Neural cell (in vitro differentiated cells): ENCODE results near the gene GPRC5B. TPM values are rescaled to one million over a fixed set of nuclear protein-coding genes. Genes with fewer than 3 reads are reported as not detected.

Source experiments
- H2AFZ ChIP-seq: fragments of 200-600, 300-800 bp; sonication (generic), shearing (Covaris generic); 2 replicates; pipeline ENCODE4 v1.6.0; 2014; ENCODE audit warnings: low read depth, mild to moderate bottlenecking, antibody characterized with exemption, low read length, moderate library complexity
- H3F3A ChIP-seq: fragments of 200-600 bp; shearing (Covaris generic); 2 replicates; pipeline ENCODE4 v1.6.1; 2016; ENCODE audit warnings: mild to moderate bottlenecking, moderate library complexity, mixed read lengths, antibody characterized with exemption, low read length; ENCODE audit not compliant: insufficient read depth, poor library complexity, severe bottlenecking
- H3K27ac ChIP-seq: fragments of 200-600, 300-800 bp; sonication (generic), shearing (Covaris generic); 2 replicates; pipeline ENCODE4 v1.5.1; 2014; ENCODE audit warnings: mild to moderate bottlenecking, low read length, moderate library complexity
- H3K27me3 ChIP-seq: fragments of 300-800, 200-600 bp; sonication (generic), shearing (Covaris generic); 2 replicates; pipeline ENCODE4 v1.6.0; 2014; ENCODE audit warnings: mild to moderate bottlenecking, low read depth, low read length, moderate library complexity; ENCODE audit not compliant: insufficient read depth
- H3K36me3 ChIP-seq: fragments of 300-800, 200-600 bp; sonication (generic), shearing (Covaris generic); 2 replicates; pipeline ENCODE4 v1.5.1; 2014; ENCODE audit warnings: mild to moderate bottlenecking, antibody characterized with exemption, low read length, moderate library complexity; ENCODE audit not compliant: insufficient read depth
- H3K4me2 ChIP-seq: fragments of 300-800, 200-600 bp; sonication (generic), shearing (Covaris generic); 2 replicates; pipeline ENCODE4 v1.6.0; 2014; ENCODE audit warnings: mild to moderate bottlenecking, low read length
- H3K4me3 ChIP-seq: fragments of 300-800, 200-600 bp; sonication (generic), shearing (Covaris generic); 2 replicates; pipeline ENCODE4 v1.5.1; 2014; ENCODE audit warnings: mild to moderate bottlenecking, low read length, moderate library complexity
- H3K79me2 ChIP-seq: fragments of 200-600 bp; shearing (Covaris generic); replicated peaks from 2 replicates; pipeline ENCODE4 v1.6.0; 2014; ENCODE audit warnings: mild to moderate bottlenecking, low read length, moderate library complexity; ENCODE audit not compliant: insufficient read depth
- H3K9ac ChIP-seq: fragments of 300-800, 200-600 bp; sonication (generic), shearing (Covaris generic); 2 replicates; pipeline ENCODE4 v1.6.1; 2016; ENCODE audit warnings: mild to moderate bottlenecking, low read length, mixed read lengths
- H3K9me2 ChIP-seq: fragments of 200-600 bp; shearing (Covaris generic); 2 replicates; pipeline ENCODE4 v1.6.1; 2016; ENCODE audit warnings: mild to moderate bottlenecking, low read length, mixed read lengths; ENCODE audit not compliant: insufficient read depth
- H3K9me3 ChIP-seq: fragments of 200-600, 300-800 bp; sonication (generic), shearing (Covaris generic); 2 replicates; pipeline ENCODE4 v1.6.1; 2016; ENCODE audit warnings: mild to moderate bottlenecking, mixed run types, low read length, moderate library complexity, mixed read lengths
- H4K20me1 ChIP-seq: fragments of 200-600 bp; shearing (Covaris generic); 2 replicates; pipeline ENCODE4 v1.6.1; 2016; ENCODE audit warnings: mild to moderate bottlenecking, mixed run types; ENCODE audit not compliant: insufficient read depth
- EP300 ChIP-seq: fragments of 450-650 bp; conservative IDR thresholded peaks from 2 replicates; pipeline ENCODE4 v1.6.1; 2014; ENCODE audit warnings: antibody characterized with exemption, mild to moderate bottlenecking, moderate library complexity; ENCODE audit not compliant: poor library complexity, severe bottlenecking
- EZH2 ChIP-seq: fragments of 200-600, 300-800 bp; shearing (Covaris generic), sonication (generic); IDR thresholded peaks from 2 replicates; pipeline ENCODE4 v1.6.1; 2014; ENCODE audit warnings: antibody characterized with exemption, low read length, borderline replicate concordance, mild to moderate bottlenecking; ENCODE audit not compliant: insufficient read depth, poor library complexity, severe bottlenecking
- MXI1 ChIP-seq: fragments of 450-650 bp; conservative IDR thresholded peaks from 2 replicates; pipeline ENCODE4 v1.6.1; 2014; ENCODE audit warnings: antibody characterized with exemption, mild to moderate bottlenecking; ENCODE audit not compliant: poor library complexity, severe bottlenecking
- POLR2AphosphoS5 ChIP-seq: IDR thresholded peaks from 2 replicates; pipeline ENCODE4 v1.6.1; 2012
- RAD21 ChIP-seq: fragments of 450-650 bp; conservative IDR thresholded peaks from 2 replicates; pipeline ENCODE4 v1.6.1; 2014; ENCODE audit warnings: antibody characterized with exemption, mild to moderate bottlenecking, moderate library complexity
- SMC3 ChIP-seq: fragments of 450-650 bp; conservative IDR thresholded peaks from 2 replicates; pipeline ENCODE4 v1.6.1; 2014; ENCODE audit warnings: antibody characterized with exemption, mild to moderate bottlenecking, moderate library complexity; ENCODE audit not compliant: poor library complexity
- TAF1 ChIP-seq: IDR thresholded peaks from 2 replicates; pipeline ENCODE4 v1.6.1; 2012; ENCODE audit warnings: low read depth
- polyA plus RNA-seq: library from polyadenylated mRNA; depleted of rRNA; stranded (reverse); fragments of >200 nt; gene quantifications from 2 replicates; pipeline ENCODE4 v1.2.3, GENCODE V29; 2014
- TF ChIP-seq, protein P1 (sequence below): IDR thresholded peaks from 2 replicates; pipeline ENCODE4 v1.6.1; 2012; ENCODE audit warnings: borderline replicate concordance
- TF ChIP-seq, protein P2 (sequence below): fragments of 450-650 bp; IDR thresholded peaks from 2 replicates; pipeline ENCODE4 v1.5.1; 2014; ENCODE audit warnings: antibody characterized with exemption, mild to moderate bottlenecking, moderate library complexity; ENCODE audit not compliant: poor library complexity, severe bottlenecking

GPRC5B gene
- polyA plus RNA-seq, 1 donor from 2014 or later = 25.4 TPM

DNA sequence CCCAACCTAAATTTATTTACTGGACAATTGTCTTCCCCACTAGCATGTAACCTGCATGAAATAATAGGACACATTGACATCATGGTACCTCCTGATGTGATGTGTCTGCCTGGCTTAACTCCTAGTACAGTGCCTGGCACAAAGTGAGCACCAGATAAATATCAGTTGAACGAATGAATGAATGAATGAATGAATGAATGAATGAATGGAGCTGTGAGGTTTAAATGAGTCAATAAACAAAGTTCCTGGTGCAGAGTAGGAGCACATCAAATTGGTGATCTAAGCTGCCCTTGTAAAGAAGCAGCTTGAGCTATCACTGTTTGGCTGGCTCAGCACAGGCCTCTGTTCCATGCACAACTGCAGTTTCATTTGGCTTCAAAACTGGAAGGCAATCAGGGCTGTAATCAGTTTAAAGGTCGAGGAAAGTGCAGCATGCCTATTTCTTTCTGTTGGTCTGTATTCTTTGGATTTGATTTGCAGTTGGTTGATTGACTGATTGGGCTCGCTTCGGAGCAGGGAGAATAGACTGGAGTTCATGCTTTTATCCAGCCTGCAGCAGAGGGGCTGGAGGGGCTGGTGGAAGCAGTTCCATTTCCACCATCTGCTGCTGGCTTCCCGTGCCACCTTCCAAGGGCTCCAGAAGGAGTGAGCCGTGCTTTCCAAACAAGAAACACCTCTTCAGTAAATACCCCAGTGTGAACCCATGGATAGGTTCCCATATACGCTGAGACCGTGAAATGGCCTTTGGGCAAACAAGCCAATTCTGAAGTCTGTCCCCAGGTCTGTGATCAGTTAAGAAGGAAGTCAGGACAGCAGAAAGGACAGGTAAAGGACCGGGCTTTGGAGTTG is 54.6 kb downstream of the GPRC5B start:
- Histone ChIP-seq H4K20me1 (no peaks in the 10 kb centered on the region), H3K9ac (no peak overlapping the region), H3F3A (no peaks in the 10 kb centered on the region), H3K27ac (no peak overlapping the region), H3K79me2 (no peaks in the 10 kb centered on the region), H3K36me3 (no peaks in the 10 kb centered on the region), H3K4me2 (no peak overlapping the region), H3K9me2 (no peaks in the 10 kb centered on the region), H2AFZ (no peak overlapping the region), H3K9me3 (no peaks in the 10 kb centered on the region), H3K27me3 (no peaks in the 10 kb centered on the region), H3K4me3 (no peak overlapping the region)
- TF ChIP-seq POLR2AphosphoS5 (no peak), RAD21 (no peak), EP300 (no peak), TAF1 (no peak)

- H4K20me1 ChIP-seq = no peaks in the 10 kb centered on the region
- no peaks in the 10 kb centered on the region for H3K27me3 ChIP-seq
- no peaks in the 10 kb centered on the region for H3K9me2 ChIP-seq
These were observed 60.4 kb downstream of the GPRC5B start for GRCh38 chr16:19824216-19824615.

More at GRCh38 chr16:19824216-19824615, 60.4 kb downstream of the GPRC5B start:
- no peaks in the 10 kb centered on the region for H3K9me3 ChIP-seq
- no peak overlapping the region for H3K4me3 ChIP-seq
- H3K27ac ChIP-seq = no peak overlapping the region
- H3K36me3 ChIP-seq = no peaks in the 10 kb centered on the region
- no peak overlapping the region for H3K4me2 ChIP-seq
- no peak overlapping the region for H2AFZ ChIP-seq
- TF ChIP-seq TAF1 (no peak), POLR2AphosphoS5 (no peak), EP300 (no peak), MXI1 (no peak), SMC3 (no peak), RAD21 (no peak), EZH2 (no peak)
- TF ChIP-seq, protein P1, sequence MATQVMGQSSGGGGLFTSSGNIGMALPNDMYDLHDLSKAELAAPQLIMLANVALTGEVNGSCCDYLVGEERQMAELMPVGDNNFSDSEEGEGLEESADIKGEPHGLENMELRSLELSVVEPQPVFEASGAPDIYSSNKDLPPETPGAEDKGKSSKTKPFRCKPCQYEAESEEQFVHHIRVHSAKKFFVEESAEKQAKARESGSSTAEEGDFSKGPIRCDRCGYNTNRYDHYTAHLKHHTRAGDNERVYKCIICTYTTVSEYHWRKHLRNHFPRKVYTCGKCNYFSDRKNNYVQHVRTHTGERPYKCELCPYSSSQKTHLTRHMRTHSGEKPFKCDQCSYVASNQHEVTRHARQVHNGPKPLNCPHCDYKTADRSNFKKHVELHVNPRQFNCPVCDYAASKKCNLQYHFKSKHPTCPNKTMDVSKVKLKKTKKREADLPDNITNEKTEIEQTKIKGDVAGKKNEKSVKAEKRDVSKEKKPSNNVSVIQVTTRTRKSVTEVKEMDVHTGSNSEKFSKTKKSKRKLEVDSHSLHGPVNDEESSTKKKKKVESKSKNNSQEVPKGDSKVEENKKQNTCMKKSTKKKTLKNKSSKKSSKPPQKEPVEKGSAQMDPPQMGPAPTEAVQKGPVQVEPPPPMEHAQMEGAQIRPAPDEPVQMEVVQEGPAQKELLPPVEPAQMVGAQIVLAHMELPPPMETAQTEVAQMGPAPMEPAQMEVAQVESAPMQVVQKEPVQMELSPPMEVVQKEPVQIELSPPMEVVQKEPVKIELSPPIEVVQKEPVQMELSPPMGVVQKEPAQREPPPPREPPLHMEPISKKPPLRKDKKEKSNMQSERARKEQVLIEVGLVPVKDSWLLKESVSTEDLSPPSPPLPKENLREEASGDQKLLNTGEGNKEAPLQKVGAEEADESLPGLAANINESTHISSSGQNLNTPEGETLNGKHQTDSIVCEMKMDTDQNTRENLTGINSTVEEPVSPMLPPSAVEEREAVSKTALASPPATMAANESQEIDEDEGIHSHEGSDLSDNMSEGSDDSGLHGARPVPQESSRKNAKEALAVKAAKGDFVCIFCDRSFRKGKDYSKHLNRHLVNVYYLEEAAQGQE = no peak
- TF ChIP-seq, protein P2, sequence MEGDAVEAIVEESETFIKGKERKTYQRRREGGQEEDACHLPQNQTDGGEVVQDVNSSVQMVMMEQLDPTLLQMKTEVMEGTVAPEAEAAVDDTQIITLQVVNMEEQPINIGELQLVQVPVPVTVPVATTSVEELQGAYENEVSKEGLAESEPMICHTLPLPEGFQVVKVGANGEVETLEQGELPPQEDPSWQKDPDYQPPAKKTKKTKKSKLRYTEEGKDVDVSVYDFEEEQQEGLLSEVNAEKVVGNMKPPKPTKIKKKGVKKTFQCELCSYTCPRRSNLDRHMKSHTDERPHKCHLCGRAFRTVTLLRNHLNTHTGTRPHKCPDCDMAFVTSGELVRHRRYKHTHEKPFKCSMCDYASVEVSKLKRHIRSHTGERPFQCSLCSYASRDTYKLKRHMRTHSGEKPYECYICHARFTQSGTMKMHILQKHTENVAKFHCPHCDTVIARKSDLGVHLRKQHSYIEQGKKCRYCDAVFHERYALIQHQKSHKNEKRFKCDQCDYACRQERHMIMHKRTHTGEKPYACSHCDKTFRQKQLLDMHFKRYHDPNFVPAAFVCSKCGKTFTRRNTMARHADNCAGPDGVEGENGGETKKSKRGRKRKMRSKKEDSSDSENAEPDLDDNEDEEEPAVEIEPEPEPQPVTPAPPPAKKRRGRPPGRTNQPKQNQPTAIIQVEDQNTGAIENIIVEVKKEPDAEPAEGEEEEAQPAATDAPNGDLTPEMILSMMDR = no peak
- no peak overlapping the region for H3K9ac ChIP-seq
- H3F3A ChIP-seq = no peaks in the 10 kb centered on the region
- no peaks in the 10 kb centered on the region for H3K79me2 ChIP-seq
